Vagina (tissue), 2 donors: Measurements from ENCODE around the gene PDE11A.

Experiments
- CTCF ChIP-seq, 3 experiments: fragments of 450-650 bp in 2 of 3; fragments of 200-600 bp in 1 of 3; sonication (generic) in 1 of 3; IDR thresholded peaks; one replicate each; pipeline ENCODE4 v1.5.1; 2017 to 2019; ENCODE audit warnings: antibody characterized with exemption in 3 of 3, mild to moderate bottlenecking in 2 of 3, moderate library complexity in 2 of 3
- POLR2A ChIP-seq, 2 donors: fragments of 450-650 bp; IDR thresholded peaks; one replicate each; pipeline ENCODE4 v1.6.1; 2017; ENCODE audit warnings: antibody characterized with exemption in 2 of 2, mild to moderate bottlenecking in 2 of 2, moderate library complexity in 2 of 2
- POLR2AphosphoS5 ChIP-seq, 2 donors: sonication (generic); formaldehyde crosslinking; IDR thresholded peaks; one replicate each; pipeline ENCODE4 v1.9.0; 2017; ENCODE audit warnings: antibody characterized with exemption in 2 of 2, mild to moderate bottlenecking in 2 of 2, low read depth in 1 of 2; ENCODE audit not compliant: insufficient read depth in 1 of 2

- TF ChIP-seq CTCF (IDR thresholded peaks at IDR 0.05) (no peak), POLR2A (IDR thresholded peaks at IDR 0.05) (no peak), POLR2AphosphoS5 (IDR thresholded peaks at IDR 0.05; ENCODE audit: insufficient read depth in 1 of 2, low read depth in 1 of 2) (no peak)
Measured at GRCh38 chr2:178012639-178013038, 59.9 kb downstream of the PDE11A start.
